K562 (cell line): ENCODE measurements around the gene STXBP4. TPM values are rescaled to one million over a fixed set of nuclear protein-coding genes. Genes with fewer than 3 reads are reported as not detected.

Experiments used
- BCL6 ChIP-seq: fragments of 250-450 bp; sonication (Bioruptor Pico); IDR thresholded peaks from 2 replicates; pipeline ENCODE4 v1.4.0; 2020
- C11orf30 ChIP-seq: fragments of 450-650 bp; IDR thresholded peaks from 2 replicates; pipeline ENCODE4 v1.6.1; 2016; ENCODE audit warnings: low read depth, mild to moderate bottlenecking
- DPF2 ChIP-seq: fragments of 450-650 bp; IDR thresholded peaks from 2 replicates; pipeline ENCODE4 v1.6.1; 2016
- ESRRB ChIP-seq: fragments of 250-450 bp; sonication (Bioruptor Pico); IDR thresholded peaks from 2 replicates; pipeline ENCODE4 v1.5.0; 2020; ENCODE audit warnings: mild to moderate bottlenecking, moderate library complexity, borderline replicate concordance
- FIP1L1 ChIP-seq: fragments of 200-400 bp; formaldehyde crosslinking; IDR thresholded peaks from 2 replicates; pipeline ENCODE4 v1.6.1; 2018; ENCODE audit warnings: mild to moderate bottlenecking, low read depth, low read length; ENCODE audit not compliant: poor library complexity, severe bottlenecking
- HMG20A ChIP-seq: fragments of 450-650 bp; formaldehyde crosslinking; conservative IDR thresholded peaks from 2 replicates; pipeline ENCODE4 v1.4.0; 2020; ENCODE audit warnings: mild to moderate bottlenecking, mixed read lengths
- HMG20B ChIP-seq: fragments of 250-450 bp; sonication (Bioruptor Pico); IDR thresholded peaks from 2 replicates; pipeline ENCODE4 v1.5.0; 2021; ENCODE audit warnings: mild to moderate bottlenecking
- IRF9 ChIP-seq: fragments of 450-650 bp; IDR thresholded peaks from 2 replicates; pipeline ENCODE4 v1.6.1; 2016; ENCODE audit warnings: missing biosample characterization, missing genetic modification characterization
- RNF2 ChIP-seq: sonication (generic); IDR thresholded peaks from 2 replicates; pipeline ENCODE4 v1.6.1; 2016
- SNRNP70 ChIP-seq: fragments of 200-400 bp; formaldehyde crosslinking; optimal IDR thresholded peaks from 2 replicates; pipeline ENCODE3; 2017; ENCODE audit warnings: low read depth, low read length
- WHSC1 ChIP-seq: IDR thresholded peaks from one replicate; pipeline ENCODE4 v1.6.1; 2012; ENCODE audit warnings: low read length, control low read depth, inconsistent platforms
- ZBTB17 ChIP-seq: fragments of 450-650 bp; formaldehyde crosslinking; IDR thresholded peaks from 2 replicates; pipeline ENCODE4 v1.4.0; 2020; ENCODE audit warnings: mild to moderate bottlenecking
- ZBTB5 ChIP-seq: fragments of 450-650 bp; IDR thresholded peaks from 2 replicates; pipeline ENCODE4 v1.6.1; 2017; ENCODE audit warnings: antibody characterized with exemption
- ZEB2 ChIP-seq: fragments of 450-650 bp; IDR thresholded peaks from 2 replicates; pipeline ENCODE4 v1.6.1; 2016
- ZFP1 ChIP-seq: fragments of 450-650 bp; formaldehyde crosslinking; IDR thresholded peaks from 2 replicates; pipeline ENCODE4 v1.4.0; 2020; ENCODE audit warnings: mild to moderate bottlenecking, mixed read lengths
- ZKSCAN3 ChIP-seq: fragments of 250-450 bp; sonication (Bioruptor Pico); IDR thresholded peaks from 2 replicates; pipeline ENCODE4 v1.4.0; 2020
- ZNF282 ChIP-seq: sonication (generic); formaldehyde crosslinking; IDR thresholded peaks from 2 replicates; pipeline ENCODE4 v1.8.1; 2023; ENCODE audit warnings: missing genetic modification reagents
- polyA plus RNA-seq, 8 experiments: library from polyadenylated mRNA; depleted of rRNA in 4 of 8; stranded (reverse) in 5 of 8; unstranded in 3 of 8; fragments of >200 nt; fragmentation: Nextera tagmentation in 2 of 8; fragmentation: Illumina TruSeq in 1 of 8; extraction: Ambion mirVana in 2 of 8; extraction: Trizol in 1 of 8; gene quantifications; 2 replicates each; pipeline versions ENCODE4 v1.2.1 to v1.2.3, GENCODE V29; 2011 to 2014; ENCODE audit warnings: inconsistent platforms in 1 of 8, missing spikeins in 1 of 8
- total RNA-seq, 7 experiments: library from RNA; depleted of rRNA in 6 of 7; stranded (reverse); fragments of >200 nt in 6 of 7; fragmentation: Illumina TruSeq in 2 of 7; extraction: Trizol in 2 of 7; gene quantifications; 2 replicates each; pipeline versions ENCODE4 v1.2.1 to v1.2.3, GENCODE V29; 2011 to 2021; ENCODE audit warnings: low replicate concordance in 1 of 7
- TF ChIP-seq, protein P1 (sequence below): fragments of 250-450 bp; sonication (Bioruptor Pico); IDR thresholded peaks from 2 replicates; pipeline ENCODE4 v1.8.0; 2021; ENCODE audit warnings: borderline replicate concordance, mild to moderate bottlenecking, moderate library complexity; ENCODE audit not compliant: poor library complexity, severe bottlenecking
- TF ChIP-seq, protein P2 (sequence below): fragments of 450-650 bp; IDR thresholded peaks from 2 replicates; pipeline ENCODE4 v1.6.1; 2017; ENCODE audit warnings: antibody characterized with exemption, mild to moderate bottlenecking
- TF ChIP-seq, protein P3 (sequence below): fragments of 250-450 bp; sonication (Bioruptor Pico); IDR thresholded peaks from 2 replicates; pipeline ENCODE4 v1.5.0; 2020; ENCODE audit warnings: mild to moderate bottlenecking, borderline replicate concordance

The STXBP4 gene
- total and polyA plus RNA-seq, 9 of the 15 experiments (the other 6 are each of a cell fraction or from before 2014, with no cell fraction given), result 11.6 to 23.2 (median 18.5) TPM

DNA sequence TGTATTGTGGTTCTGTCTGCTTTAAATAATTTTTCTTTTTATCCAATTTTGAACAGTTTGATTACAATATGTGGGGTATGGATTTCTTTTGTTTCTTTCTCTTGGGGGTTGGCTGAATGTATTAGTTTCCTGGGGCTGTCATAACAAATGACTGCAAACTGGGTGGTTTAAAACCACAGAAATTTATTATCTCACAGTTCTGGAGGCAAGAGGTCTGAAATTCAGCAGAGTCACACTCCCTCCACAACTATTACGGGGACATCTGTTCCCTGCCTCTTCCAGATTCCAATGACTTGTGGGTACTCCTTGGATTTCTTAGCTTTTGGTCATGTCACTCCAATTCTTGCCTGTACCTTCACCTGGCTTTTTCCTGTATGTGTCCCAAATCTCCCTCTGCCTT lies 23.8 kb upstream of the STXBP4 start (continued):
- TF ChIP-seq, protein P1, sequence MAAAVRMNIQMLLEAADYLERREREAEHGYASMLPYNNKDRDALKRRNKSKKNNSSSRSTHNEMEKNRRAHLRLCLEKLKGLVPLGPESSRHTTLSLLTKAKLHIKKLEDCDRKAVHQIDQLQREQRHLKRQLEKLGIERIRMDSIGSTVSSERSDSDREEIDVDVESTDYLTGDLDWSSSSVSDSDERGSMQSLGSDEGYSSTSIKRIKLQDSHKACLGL, result no peak
- TF ChIP-seq HMG20A (CRISPR knock-in tag), result no peak
- TF ChIP-seq DPF2, result peak; percentile 40; the same call in 1 of the 2 replicates
- TF ChIP-seq ZKSCAN3 (CRISPR knock-in tag), result no peak
- TF ChIP-seq FIP1L1, result no peak
- TF ChIP-seq, protein P2, sequence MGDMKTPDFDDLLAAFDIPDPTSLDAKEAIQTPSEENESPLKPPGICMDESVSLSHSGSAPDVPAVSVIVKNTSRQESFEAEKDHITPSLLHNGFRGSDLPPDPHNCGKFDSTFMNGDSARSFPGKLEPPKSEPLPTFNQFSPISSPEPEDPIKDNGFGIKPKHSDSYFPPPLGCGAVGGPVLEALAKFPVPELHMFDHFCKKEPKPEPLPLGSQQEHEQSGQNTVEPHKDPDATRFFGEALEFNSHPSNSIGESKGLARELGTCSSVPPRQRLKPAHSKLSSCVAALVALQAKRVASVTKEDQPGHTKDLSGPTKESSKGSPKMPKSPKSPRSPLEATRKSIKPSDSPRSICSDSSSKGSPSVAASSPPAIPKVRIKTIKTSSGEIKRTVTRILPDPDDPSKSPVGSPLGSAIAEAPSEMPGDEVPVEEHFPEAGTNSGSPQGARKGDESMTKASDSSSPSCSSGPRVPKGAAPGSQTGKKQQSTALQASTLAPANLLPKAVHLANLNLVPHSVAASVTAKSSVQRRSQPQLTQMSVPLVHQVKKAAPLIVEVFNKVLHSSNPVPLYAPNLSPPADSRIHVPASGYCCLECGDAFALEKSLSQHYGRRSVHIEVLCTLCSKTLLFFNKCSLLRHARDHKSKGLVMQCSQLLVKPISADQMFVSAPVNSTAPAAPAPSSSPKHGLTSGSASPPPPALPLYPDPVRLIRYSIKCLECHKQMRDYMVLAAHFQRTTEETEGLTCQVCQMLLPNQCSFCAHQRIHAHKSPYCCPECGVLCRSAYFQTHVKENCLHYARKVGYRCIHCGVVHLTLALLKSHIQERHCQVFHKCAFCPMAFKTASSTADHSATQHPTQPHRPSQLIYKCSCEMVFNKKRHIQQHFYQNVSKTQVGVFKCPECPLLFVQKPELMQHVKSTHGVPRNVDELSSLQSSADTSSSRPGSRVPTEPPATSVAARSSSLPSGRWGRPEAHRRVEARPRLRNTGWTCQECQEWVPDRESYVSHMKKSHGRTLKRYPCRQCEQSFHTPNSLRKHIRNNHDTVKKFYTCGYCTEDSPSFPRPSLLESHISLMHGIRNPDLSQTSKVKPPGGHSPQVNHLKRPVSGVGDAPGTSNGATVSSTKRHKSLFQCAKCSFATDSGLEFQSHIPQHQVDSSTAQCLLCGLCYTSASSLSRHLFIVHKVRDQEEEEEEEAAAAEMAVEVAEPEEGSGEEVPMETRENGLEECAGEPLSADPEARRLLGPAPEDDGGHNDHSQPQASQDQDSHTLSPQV, result no peak
- TF ChIP-seq IRF9 (tag), result no peak
- TF ChIP-seq ZEB2, result no peak
- TF ChIP-seq BCL6 (CRISPR knock-in tag), result no peak
- no peak for TF ChIP-seq WHSC1
- TF ChIP-seq ZBTB17 (CRISPR knock-in tag), result 0 out of 2 replicates have a peak, but pooled peaks have one; percentile 30
- TF ChIP-seq ESRRB (CRISPR knock-in tag), result no peak
- no peak for TF ChIP-seq ZNF282 (CRISPR knock-in tag)
- no peak for TF ChIP-seq HMG20B
- TF ChIP-seq ZBTB5, result no peak
- no peak for TF ChIP-seq RNF2
- TF ChIP-seq, protein P3, sequence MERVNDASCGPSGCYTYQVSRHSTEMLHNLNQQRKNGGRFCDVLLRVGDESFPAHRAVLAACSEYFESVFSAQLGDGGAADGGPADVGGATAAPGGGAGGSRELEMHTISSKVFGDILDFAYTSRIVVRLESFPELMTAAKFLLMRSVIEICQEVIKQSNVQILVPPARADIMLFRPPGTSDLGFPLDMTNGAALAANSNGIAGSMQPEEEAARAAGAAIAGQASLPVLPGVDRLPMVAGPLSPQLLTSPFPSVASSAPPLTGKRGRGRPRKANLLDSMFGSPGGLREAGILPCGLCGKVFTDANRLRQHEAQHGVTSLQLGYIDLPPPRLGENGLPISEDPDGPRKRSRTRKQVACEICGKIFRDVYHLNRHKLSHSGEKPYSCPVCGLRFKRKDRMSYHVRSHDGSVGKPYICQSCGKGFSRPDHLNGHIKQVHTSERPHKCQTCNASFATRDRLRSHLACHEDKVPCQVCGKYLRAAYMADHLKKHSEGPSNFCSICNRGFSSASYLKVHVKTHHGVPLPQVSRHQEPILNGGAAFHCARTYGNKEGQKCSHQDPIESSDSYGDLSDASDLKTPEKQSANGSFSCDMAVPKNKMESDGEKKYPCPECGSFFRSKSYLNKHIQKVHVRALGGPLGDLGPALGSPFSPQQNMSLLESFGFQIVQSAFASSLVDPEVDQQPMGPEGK (CRISPR knock-in tag), result no peak
- no peak for TF ChIP-seq ZFP1 (CRISPR knock-in tag)
- TF ChIP-seq SNRNP70, result no peak
- peak; percentile 17; the same call in 1 of the 2 replicates for TF ChIP-seq C11orf30
